ENCODE results near the gene LTC4S. TPM values are rescaled to one million over a fixed set of nuclear protein-coding genes. Genes with fewer than 3 reads are reported as not detected.
A peak's percentile ranks its signal among the peaks of the same experiment; 100 is the strongest.

Gene LTC4S
- polyA plus RNA-seq, 3 donors, result 0.65 to 2.1 (median 0.69) TPM

DNA sequence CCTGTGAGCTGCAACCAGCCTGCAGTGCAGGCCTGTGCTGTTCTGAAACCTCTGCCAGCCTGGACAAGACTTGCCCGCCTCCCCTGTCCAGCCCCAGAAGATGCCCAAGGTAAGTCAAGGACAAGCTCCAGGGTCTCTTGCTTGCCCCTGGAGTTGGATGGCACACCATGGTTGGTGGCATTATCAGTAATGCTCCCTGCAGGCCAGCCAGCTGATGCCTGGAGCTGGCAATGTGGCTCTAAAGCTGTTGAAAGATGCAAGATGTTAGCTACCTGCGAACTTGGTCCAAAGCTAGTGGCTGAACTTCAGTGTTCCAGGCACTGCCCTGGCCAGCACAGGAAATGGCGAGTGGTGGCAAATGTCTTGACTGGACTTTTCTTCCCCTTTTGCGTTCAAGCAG lies 14.0 kb upstream of the LTC4S start:
- intact Hi-C loops (cut with micrococcal nuclease), result loop anchor here in 1 of 2 donors (2.0 kb wide), 1 partner anchor 13 kb away; the partner anchor contains the start of gene LTC4S
- Mint-ChIP-seq H3K27ac (peak overlapping the region in 6 of 7 donors; percentile 14 to 61 (median 46)), H3K9me3 (peaks cover 0 to 2% (median 0%) of the 10 kb centered on the region in 7 donors), H3K36me3 (peaks cover 14 to 43% of the 10 kb centered on the region in 2 donors), H3K27me3 (ENCODE audit: low read depth in 3 of 3) (peaks cover 0 to 2% (median 0%) of the 10 kb centered on the region in 3 donors), H3K4me1 (peaks cover 69% of the 10 kb centered on the region), H3K4me3 (peak overlapping the region in 1 of 2 donors; percentile 36)
- no peak overlapping the region for H3K9ac ChIP-seq (ENCODE audit: insufficient read depth, low read length, poor library complexity, severe bottlenecking)
- H3K27me3 ChIP-seq (ENCODE audit: control insufficient read depth in 2 of 2, insufficient read depth in 2 of 2, low read length in 2 of 2), result no peaks in the 10 kb centered on the region
- WGBS (ENCODE audit: insufficient coverage), result 61% methylated on average over 3 of the region's 4 CpGs
- peak overlapping the region in 1 of 3 experiments; percentile 21 for H3K4me3 ChIP-seq (replicated peaks in 1 of 3; ENCODE audit: low read depth in 2 of 3, low read length in 3 of 3)
- peak in 1 of 3 donors; percentile 22 for DNase-seq
- H3K27ac ChIP-seq (ENCODE audit: low read depth in 1 of 2, low read length in 2 of 2), result peak overlapping the region in 1 of 2 donors; percentile 59
- H3K4me2 ChIP-seq (replicated peaks; ENCODE audit: extremely low read depth, low read length, poor library complexity, severe bottlenecking), result peak overlapping the region; percentile 37
- peaks cover 67 to 68% of the 10 kb centered on the region in 2 donors for H3K4me1 ChIP-seq (ENCODE audit: control insufficient read depth in 1 of 2, insufficient read depth in 2 of 2, low read length in 2 of 2)
- H3K36me3 ChIP-seq (replicated peaks in 1 of 2; ENCODE audit: control insufficient read depth in 1 of 2, insufficient read depth in 2 of 2, low read length in 2 of 2), result peaks cover 2 to 9% of the 10 kb centered on the region in 2 donors
- no peak overlapping the region for H2AFZ ChIP-seq (ENCODE audit: insufficient read depth, low read depth, low read length, poor library complexity, severe bottlenecking)
- no peaks in the 10 kb centered on the region for H3K9me3 ChIP-seq (replicated peaks in 1 of 2; ENCODE audit: control insufficient read depth in 1 of 2, insufficient read depth in 1 of 2, low read length in 2 of 2)
- TF ChIP-seq, protein P1, sequence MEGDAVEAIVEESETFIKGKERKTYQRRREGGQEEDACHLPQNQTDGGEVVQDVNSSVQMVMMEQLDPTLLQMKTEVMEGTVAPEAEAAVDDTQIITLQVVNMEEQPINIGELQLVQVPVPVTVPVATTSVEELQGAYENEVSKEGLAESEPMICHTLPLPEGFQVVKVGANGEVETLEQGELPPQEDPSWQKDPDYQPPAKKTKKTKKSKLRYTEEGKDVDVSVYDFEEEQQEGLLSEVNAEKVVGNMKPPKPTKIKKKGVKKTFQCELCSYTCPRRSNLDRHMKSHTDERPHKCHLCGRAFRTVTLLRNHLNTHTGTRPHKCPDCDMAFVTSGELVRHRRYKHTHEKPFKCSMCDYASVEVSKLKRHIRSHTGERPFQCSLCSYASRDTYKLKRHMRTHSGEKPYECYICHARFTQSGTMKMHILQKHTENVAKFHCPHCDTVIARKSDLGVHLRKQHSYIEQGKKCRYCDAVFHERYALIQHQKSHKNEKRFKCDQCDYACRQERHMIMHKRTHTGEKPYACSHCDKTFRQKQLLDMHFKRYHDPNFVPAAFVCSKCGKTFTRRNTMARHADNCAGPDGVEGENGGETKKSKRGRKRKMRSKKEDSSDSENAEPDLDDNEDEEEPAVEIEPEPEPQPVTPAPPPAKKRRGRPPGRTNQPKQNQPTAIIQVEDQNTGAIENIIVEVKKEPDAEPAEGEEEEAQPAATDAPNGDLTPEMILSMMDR (IDR thresholded peaks at IDR 0.05), result no peak
- peaks cover 82% of the 10 kb centered on the region for H4K20me1 ChIP-seq (ENCODE audit: insufficient read depth, low read length)
- H3K79me2 ChIP-seq (ENCODE audit: insufficient read depth, low read length), result peaks cover 52% of the 10 kb centered on the region

DNA sequence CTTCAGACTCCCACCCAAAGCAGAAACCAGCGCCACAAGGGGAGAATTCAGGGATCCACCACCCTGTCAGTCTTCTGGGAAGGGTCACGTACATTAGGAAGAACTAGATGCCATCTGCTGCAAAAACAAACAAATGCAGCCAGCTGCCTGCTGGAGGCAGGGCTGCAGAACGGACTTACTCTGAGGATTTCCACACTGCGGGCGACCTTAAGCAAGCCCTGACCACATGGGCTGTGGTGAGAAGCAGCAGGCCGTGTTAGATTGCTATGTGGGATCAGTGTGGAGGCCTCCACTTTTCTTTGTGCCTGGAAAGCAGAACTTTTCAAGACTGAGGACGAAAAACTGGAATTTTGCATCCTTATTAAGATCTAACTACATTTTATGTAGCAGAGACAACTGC lies 13.4 kb upstream of the LTC4S start:
- Histone ChIP-seq H3K9ac (ENCODE audit: insufficient read depth, low read length, poor library complexity, severe bottlenecking) (no peak overlapping the region), H3K4me3 (replicated peaks in 1 of 3; ENCODE audit: low read depth in 2 of 3, low read length in 3 of 3) (peak overlapping the region in 1 of 3 experiments; percentile 21), H3K4me1 (ENCODE audit: control insufficient read depth in 1 of 2, insufficient read depth in 2 of 2, low read length in 2 of 2) (peaks cover 64 to 66% of the 10 kb centered on the region in 2 donors), H3K27me3 (ENCODE audit: control insufficient read depth in 2 of 2, insufficient read depth in 2 of 2, low read length in 2 of 2) (no peaks in the 10 kb centered on the region), H3K4me2 (replicated peaks; ENCODE audit: extremely low read depth, low read length, poor library complexity, severe bottlenecking) (peak overlapping the region; percentile 37), H2AFZ (ENCODE audit: insufficient read depth, low read depth, low read length, poor library complexity, severe bottlenecking) (no peak overlapping the region), H3K36me3 (replicated peaks in 1 of 2; ENCODE audit: control insufficient read depth in 1 of 2, insufficient read depth in 2 of 2, low read length in 2 of 2) (peaks cover 0 to 6% of the 10 kb centered on the region in 2 donors), H3K27ac (ENCODE audit: low read depth in 1 of 2, low read length in 2 of 2) (peak overlapping the region in 1 of 2 donors; percentile 59), H4K20me1 (ENCODE audit: insufficient read depth, low read length) (peaks cover 77% of the 10 kb centered on the region), H3K79me2 (ENCODE audit: insufficient read depth, low read length) (peaks cover 47% of the 10 kb centered on the region), H3K9me3 (replicated peaks in 1 of 2; ENCODE audit: control insufficient read depth in 1 of 2, insufficient read depth in 1 of 2, low read length in 2 of 2) (no peaks in the 10 kb centered on the region)
- H3K27ac Mint-ChIP-seq, result peak overlapping the region in 6 of 7 donors; percentile 13 to 48 (median 38)
- DNase-seq, result peak; percentile 56 to 65 (median 57)
- H3K4me1 Mint-ChIP-seq, result peaks cover 69% of the 10 kb centered on the region
- TF ChIP-seq, protein P1 (IDR thresholded peaks at IDR 0.05), result no peak
- H3K4me3 Mint-ChIP-seq, result peak overlapping the region; percentile 10 to 36
- intact Hi-C loops (cut with micrococcal nuclease), result no loop called here
- peaks cover 0 to 2% (median 0%) of the 10 kb centered on the region in 3 donors for H3K27me3 Mint-ChIP-seq (ENCODE audit: low read depth in 3 of 3)
- peaks cover 0 to 2% (median 0%) of the 10 kb centered on the region in 7 donors for H3K9me3 Mint-ChIP-seq
- WGBS (ENCODE audit: insufficient coverage), result 17% methylated on average over 5 of the region's 7 CpGs
- H3K36me3 Mint-ChIP-seq, result peaks cover 14 to 38% of the 10 kb centered on the region in 2 donors
